ENCODE data around the gene PTGR2.
"Not testable (repeated sequence)": the region's sequence is repeated elsewhere in the genome, so short reads cannot be mapped to it uniquely, and the experiment has no call there.

The PTGR2 gene

DNA sequence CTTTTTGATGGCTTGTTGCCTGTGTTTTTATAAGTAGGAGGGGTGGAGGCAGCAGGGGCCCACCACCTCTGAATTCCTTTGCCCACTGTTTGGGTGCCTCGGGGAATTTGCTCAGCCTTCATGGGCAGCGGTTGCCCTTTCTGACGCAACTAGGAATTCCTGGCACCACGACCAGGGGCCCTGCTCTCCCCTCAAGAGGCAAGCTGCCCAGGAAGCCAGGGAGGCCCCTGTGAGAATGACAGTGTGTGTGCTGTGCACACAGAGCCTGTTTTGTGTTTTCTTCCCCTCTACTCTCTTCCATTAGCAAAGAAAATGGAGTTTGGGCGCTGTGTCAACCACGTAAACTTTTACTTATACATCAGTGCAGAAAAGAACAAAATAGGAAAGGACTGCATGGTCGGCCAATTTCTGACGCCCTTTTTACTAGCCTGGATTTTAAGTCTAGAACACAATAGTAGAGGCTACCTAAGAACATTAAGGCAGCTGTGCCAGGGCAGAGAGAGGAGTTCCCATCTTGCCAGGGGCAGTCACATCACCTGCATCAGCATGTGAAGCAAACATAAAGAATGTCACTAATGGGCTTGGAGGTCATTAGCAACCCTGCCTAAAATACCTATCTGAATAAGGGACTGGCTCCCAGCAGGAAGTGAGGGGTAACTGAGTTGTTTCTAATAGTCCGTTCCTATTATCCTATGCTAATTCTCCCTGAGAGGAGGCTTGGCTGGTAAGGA is 17.9 kb upstream of the PTGR2 start:
- peak; percentile 27 for DNase-seq (ENCODE audit: low read depth)

DNA sequence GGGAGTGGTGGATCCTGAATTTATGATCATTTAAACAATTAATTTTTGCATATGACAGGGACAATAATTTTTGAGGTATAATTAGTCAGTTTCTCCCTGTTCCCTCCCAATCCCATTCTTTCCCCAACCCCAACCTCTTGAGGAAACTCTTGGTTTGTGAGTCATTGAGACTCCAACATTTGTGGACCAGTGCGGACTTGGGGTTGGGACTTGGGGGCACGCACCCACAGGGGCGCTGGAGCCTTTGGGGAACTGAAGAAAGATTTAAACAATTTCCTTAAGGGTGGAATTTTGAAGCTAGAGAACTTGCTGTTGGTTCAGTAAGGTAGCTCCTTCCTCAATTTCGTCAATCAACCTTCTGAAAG is 17.4 kb upstream of the PTGR2 start:
- DNase-seq (ENCODE audit: low read depth), result no peak

DNA sequence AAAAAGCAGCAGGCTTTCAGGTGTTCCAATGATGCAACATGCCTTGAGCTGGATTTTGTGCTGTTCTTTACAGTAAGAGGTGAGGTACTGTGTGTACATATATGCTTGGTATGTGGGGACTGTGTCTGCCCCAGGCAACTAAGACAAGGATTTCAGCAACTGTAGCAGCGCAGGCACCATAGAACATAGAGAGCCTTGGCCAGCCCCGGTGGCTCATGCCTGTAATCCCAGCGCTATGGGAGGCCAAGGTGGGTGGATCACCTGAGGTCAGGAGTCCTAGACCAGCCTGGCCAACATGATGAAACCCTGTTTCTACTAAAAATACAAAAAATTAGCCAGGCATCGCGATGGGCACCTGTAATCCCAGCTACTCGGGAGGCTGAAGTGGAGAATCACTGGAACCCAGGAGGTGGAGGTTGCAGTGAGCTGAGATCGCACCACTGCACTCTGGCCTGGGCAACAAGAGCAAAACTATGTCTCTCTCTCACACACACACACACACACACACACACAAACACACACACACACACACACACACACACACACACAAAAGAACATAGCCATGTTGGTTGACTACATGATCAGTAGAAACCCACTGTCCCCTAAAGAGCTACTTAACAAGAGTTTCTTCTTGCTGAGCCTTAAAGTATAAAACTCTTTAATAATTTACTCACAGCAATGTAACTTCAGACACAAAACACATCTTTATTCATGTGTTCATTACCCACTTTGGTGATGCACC is 13.2 kb upstream of the PTGR2 start:
- not testable (repeated sequence) for DNase-seq (ENCODE audit: low read depth)

DNA sequence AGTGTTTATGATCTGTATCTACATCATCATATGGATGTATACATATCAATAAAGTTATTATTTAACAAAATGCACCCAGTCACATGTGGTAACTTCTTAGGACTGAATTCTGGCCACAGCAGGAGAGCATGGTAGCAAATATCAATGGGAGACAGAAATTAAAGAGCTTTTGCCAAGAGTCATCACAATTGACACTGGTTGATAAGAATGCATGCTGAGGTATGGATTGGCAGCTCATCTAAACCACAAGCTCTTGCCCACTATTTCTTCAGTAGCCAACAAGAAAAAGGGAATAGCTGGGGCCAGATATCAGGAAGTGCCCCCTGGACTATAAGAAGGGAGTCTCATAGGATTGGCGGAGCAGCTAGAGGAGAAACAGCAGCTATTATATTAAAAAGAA is 9.4 kb upstream of the PTGR2 start:
- DNase-seq (ENCODE audit: low read depth), result no peak

DNA sequence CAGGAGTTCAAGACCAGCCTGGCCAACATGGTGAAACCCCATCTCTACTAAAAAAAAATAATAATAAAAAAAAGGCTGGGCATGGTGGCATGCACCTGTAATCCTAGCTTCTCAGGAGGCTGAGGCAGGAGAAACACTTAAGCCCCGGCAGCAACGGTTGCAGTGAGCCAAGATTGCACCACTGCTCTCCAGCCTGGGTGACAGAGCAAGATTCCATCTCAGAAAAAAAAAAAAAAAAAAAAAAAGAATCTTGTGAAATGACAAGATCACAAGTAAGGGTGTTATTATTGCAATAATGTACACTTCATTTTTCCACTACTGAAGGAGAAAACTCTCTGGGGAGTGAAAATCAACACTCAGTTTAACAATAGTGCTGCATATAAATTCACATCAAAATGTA is 8.8 kb upstream of the PTGR2 start:
- peak; percentile 10 for DNase-seq (ENCODE audit: low read depth)

DNA sequence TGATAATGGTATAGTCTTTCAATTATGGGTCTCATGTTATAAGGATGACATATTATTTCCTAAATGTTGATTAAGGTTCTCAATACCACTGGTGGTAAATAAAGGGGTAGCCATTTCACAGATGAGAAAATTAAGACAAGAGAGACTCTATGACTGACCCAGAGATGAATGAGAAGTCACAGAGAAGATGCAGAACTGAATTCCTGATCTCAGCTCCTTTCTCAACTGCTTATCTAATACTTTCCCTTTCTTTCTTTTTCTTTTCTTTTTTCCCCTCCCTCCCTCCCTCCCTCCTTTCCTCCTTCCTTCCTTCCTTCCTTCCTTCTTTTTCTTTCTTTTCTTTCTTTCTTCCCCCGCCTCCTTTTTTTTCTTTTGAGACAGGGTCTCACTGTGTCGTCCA is 8.3 kb upstream of the PTGR2 start:
- no peak for DNase-seq (ENCODE audit: low read depth)

DNA sequence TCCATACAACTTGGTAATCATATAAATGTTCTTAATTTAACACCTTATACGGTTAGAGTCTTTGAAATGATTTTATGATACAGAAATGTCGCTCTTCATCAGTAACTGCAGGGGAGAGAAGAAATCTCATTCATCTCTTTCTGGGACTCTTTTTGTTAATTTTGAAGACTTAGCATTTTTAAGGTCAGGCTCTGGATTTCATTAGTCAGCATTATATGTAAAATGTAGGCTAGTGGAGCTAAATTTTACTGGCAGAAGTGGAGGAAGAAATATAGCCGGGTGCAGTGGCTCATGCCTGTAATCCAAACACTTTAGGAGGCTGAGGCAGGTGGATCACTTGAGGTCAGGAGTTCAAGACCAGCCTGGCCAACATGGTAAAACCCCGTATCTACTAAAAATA is 4.7 kb upstream of the PTGR2 start:
- no peak for DNase-seq (ENCODE audit: low read depth)

DNA sequence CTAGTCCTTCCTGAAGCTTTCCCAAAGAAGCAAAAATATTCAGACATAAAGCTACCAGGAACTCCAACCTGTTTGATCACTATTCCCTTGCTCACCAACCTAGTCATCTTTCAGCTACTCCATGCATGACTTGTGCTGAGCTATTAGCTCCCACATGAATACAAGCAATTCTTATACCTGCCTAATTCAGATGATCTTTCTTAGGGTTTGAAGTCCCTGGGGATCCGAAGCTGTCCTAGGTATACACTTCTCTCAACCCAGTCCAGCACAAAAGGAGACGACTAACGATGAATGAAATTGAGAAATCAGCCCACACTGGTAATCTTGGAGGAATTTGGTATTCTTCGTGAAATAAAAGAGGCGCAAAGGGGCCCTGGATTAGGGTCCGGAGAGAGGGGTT is 631 bp upstream of the PTGR2 start:
- peak; percentile 21 for DNase-seq (ENCODE audit: low read depth)

DNA sequence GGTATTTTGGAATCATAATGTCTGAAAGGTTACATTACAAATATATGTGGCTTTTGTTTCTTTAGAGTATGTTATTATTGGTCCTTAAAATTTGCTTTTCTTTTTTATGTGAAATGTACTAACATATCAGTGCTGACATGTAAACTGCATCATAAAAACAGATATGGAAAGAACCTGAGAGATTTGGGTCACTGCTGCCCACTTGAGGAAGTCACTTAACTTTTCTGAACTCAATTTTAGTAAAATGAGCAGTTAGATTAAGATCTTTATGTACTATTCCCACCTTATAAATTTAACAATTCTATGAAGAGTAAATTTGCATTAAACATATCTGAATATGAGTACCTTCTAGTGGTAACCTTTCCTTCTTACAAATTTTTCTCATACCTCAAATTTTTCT is 7.5 kb downstream of the PTGR2 start:
- peak; percentile 9 for DNase-seq (ENCODE audit: low read depth)

DNA sequence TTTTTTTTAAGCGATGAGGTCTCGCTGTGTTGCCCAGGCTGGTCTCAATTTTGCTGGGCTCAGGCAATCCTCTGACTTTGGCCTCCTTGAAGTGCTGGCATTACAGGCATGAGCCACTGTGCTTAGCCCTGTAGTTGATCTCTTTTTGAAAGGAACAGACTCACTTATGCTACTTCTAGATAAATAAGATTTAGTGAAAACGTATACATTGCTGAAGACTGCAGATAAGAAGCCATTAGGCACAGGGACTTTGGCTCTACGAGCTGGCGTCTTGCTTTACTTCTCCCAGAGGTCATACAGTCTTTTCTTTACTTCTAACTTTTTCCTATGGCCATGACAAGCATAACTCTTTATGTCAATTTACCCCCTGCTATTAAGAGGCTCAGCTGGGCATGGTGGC is 9.4 kb downstream of the PTGR2 start:
- no peak for DNase-seq (ENCODE audit: low read depth)

DNA sequence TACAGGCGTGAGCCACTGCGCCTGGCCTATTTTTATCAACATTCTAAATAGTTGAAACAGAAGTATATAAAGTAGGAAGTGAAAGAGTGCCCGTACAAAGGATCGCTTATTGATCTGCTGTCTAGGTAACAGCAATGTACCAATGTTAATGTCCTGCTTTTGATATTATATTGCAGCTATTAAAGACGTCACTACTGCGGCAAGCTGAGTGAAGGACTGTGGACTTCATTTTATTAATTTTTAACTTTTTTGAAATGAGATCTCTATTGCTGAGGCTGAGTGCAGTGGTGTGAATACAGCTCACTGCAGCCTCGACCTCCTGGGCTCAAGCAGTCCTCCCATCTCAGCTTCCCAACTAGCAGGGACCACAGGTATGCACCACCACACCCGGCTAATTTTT is 10.8 kb downstream of the PTGR2 start:
- no peak for DNase-seq (ENCODE audit: low read depth)

DNA sequence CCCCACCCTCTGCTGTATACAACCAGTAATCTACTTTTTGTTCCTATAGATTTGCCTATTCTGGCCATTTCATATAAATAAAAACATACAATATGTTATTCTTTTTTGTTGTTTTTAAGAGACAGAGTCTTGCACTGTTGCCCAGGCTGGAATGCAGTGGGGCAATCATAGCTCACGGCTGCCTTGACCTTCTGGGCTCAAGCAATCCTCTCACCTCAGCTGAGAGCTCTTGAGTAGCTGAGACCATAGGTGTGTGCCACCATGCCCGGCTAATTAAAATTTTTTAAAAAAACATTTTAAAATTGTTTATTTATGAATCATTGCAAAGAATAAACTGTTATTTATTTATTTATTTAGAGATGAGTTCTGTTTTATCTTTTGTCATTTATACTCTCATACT is 11.6 kb downstream of the PTGR2 start:
- no peak for DNase-seq (ENCODE audit: low read depth)

DNA sequence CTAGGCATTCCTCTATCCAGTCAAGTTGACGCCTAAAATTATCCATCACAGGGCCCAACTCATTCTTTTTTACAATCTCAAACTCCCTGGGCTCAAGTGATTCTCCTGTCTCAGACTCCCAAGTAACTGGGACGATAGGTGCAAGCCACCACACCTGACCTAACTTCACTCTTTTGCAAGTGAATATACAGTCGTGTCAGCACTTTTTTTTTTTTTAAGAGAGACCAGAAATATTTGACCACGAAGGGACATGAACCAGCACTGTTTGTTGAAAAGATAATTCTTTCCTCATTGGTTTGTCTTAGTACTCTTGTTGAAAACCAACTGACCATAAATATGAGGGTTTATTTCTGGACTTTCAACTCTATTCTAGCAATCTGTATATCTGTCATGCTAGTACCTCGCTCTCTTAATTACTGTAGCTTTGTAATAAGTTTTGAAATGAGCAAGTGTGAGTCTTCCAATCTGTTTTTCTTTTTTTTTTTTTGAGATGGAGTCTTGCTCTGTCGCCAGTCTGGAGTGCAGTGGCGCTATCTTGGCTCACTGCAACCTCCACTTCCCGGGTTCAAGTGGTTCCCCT is 14.0 kb downstream of the PTGR2 start:
- no peak for DNase-seq (ENCODE audit: low read depth)

DNA sequence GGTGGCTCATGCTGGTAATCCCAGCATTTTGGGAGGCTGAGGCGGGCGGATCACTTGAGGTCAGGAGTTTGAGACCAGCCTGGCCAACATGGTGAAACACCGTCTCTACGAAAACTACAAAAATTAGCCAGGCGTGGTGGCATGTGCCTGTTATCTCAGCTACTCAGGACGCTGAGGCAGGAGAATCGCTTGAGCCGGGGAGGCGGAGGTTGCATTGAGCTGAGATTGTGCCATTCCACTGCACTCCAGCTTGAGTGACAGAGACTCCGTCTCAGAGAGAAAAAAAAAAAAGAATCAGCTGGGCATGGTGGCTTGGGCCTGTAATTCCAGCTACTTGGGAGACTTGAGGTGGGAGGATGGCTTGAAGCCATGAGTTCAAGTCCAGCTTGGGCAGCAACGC is 18.1 kb downstream of the PTGR2 start:
- DNase-seq (ENCODE audit: low read depth), result not testable (repeated sequence)

DNA sequence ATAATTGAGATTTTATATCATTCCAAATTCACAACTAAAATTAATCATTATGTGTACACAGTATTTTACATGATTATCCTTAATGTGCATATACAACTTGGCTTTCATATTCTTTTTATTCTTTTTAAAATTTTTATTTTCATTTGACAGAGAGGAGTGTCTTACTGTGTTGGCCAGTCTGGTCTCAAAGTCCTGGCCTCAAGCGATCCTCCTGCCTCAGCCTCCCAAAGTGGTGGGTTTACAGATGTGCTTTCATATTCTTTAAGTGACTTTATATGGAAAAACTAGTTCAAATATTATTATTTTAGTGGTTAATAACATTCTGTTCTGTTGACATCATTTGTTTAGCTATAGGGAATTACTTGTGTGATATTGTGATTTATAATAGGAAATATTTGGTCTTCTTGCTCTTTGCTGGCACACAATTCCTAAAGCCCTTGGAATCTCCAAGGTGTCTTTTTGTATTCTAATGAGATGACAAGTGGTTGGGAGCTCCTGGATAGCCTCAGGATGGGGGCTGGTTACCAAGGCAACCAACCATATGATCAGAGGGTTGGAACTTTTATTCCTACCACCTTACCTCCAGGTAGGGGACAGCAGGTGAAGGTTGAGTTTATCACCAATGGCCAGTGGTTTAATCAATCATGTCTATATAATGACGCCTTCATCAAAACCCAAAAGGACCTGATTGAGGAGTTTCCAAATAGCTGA is 19.0 kb downstream of the PTGR2 start:
- DNase-seq (ENCODE audit: low read depth), result no peak

DNA sequence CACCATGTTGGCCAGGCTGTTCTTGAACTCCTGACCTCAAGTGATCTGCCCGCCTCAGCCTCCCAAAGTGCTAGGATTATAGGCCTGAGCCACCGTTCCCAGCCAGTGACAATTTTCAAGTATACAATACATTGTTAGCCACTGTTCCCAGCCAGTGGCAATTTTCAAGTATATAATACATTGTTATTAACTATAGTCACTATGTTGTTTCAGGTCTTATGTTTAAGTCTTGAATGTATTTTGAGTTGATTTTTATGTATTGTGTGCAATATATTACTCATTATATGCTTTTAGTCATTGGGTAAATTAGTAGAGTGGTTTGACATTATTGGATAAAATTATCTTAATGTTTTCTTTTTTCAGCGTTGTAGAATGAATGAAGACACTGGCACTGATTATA is 22.0 kb downstream of the PTGR2 start:
- DNase-seq (ENCODE audit: low read depth), result no peak

DNA sequence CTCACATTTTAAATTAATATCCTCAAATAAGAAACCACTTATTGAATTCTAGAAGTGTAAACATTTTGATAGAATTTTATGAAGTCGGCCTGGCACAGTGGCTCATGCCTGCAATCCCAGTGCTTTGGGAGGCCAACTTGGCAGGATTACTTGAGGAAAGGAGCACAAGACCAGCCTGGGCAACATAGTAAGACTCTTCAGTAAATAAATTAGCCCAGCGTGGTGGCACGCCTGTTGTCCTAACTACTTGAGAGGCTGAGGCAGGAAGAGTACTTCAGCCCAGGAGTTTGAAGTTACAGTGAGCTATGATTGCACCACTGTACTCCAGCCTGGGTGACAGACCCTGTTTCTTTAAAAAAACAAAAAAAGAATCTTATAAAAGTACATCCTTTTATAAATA is 26.2 kb downstream of the PTGR2 start:
- no peak for DNase-seq (ENCODE audit: low read depth)

DNA sequence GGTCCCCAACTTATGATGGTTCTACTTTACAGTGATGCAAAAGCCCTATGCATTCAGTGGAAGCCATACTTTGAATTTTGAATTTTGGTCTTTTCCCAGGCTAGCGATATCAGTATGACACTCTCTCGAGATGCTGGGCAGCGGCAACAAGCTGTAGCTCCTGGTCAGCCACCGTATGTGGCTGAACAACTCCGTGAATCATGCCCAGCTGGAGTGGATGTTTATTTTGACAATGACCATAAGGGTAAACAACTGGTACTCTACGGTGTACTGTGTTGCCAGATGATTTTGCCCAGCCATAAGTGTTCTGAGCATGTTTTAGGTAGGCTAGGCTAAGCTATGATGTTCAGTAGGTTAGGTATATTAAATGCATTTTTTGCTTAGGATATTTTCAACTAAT is 26.8 kb downstream of the PTGR2 start:
- DNase-seq (ENCODE audit: low read depth), result peak; percentile 79

DNA sequence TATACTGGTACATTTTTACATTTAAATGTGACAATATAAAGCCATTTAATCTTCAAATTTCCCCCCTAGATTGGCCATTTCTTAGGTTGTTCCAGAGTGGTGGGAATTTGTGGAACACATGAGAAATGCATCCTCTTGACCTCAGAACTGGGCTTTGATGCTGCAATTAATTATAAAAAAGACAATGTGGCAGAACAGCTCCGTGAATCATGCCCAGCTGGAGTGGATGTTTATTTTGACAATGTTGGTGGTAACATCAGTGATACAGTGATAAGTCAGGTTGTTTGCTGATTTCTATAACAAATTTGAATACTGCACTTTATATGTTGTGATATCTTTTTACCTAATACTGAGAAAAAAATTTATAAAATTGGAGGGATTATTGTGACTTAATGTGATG is 27.4 kb downstream of the PTGR2 start:
- peak; percentile 55 for DNase-seq (ENCODE audit: low read depth)

DNA sequence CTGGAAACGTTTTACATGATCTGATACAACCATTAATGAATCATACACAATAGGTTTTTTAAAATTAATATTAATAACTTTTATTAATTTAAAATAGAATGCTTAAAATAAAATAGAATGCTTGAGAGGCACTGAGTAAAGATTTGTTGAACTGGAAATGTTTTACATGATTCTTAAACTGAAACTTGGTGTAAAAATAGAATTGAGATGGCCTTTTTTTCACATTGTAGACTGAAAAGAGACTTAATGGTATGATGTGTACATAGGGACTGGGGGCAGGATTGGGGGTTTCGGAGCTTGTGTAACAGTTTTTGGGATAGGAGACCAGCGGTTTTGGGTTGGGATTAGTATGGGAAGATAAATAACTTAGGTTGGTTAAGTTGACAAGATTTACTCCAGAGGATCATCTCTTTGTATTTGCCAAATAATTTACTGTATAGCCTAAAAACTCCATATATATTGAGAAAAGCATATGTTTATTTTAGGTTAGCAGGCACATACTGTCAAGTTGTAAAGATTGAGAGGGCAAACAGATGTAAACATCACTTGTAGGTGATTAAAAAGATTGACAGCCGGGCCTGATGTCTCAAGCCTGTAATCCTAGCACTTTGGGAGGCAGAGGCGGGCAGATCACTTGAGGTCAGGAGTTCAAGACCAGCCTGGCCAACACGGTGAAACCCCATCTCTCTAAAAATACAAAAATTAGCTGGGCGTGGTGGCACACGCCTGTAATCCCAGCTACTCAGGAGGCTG is 33.0 kb downstream of the PTGR2 start:
- DNase-seq (ENCODE audit: low read depth), result no peak

DNA sequence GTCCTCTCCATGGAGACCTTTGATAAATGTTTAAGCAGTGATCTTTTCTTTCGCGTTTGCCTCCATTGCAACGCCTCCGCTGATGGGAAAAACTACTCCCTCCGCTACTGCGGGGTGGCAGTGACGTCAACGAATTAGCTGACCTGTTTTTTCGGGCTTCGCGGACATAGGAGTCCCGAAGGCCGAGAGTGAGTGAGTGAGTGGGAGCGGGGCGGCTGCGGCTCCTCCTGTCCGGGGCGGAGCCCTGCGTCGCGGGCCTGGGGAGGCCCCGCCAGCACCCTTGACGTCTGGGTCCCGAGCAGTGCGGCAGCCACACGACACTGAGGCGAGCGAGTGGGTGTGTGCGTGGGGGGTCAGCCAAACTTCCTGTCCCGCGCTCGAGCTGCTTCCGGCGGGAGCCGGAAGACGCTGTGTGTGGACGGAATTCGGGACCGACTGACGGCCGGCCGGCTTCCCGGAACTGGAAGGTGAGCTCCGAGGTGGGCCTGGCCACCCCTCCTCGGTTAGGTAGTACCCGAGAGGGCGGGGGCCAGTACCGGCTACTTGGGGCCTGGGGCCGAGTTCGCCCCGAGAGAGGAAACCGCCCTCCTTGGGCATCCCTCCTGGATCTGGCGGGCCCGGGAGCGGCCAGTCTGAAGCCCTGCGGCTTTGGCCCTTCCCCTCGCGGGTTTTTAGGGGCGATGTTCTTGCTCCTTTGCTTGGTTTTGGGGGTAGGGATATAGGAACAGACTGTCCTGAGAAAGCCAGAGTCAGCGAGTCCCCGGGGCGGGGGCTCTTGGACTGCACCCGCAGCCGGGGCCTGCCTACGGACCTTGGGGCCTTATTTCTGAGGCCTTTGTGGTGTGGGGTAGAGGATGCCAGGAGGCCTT is 35.1 kb downstream of the PTGR2 start, which contains the start of gene ZNF410:
Gene ZNF410 (plus strand): TSS at position 411 of the 869 bp plus-strand sequence. CDS start 5,317 bp downstream, outside the sequence.
- DNase-seq (ENCODE audit: low read depth), result peak; percentile 98

Data from iris pigment epithelial cell (primary cell).